K562 (cell line): ENCODE results near the gene RNF26. TPM values are rescaled to one million over a fixed set of nuclear protein-coding genes. Genes with fewer than 3 reads are reported as not detected.

Experiments used
- BCOR ChIP-seq: fragments of 450-650 bp; IDR thresholded peaks from 2 replicates; pipeline ENCODE4 v1.6.1; 2016
- CBX3 ChIP-seq, 2 experiments: IDR thresholded peaks; 1 replicate in 1 of 2; 2 replicates in 1 of 2; pipeline ENCODE4 v1.6.1; 2012; ENCODE audit warnings: inconsistent platforms in 2 of 2, low read length in 2 of 2, borderline replicate concordance in 1 of 2, control low read depth in 1 of 2
- CTCFL ChIP-seq: IDR thresholded peaks from 2 replicates; pipeline ENCODE4 v1.6.1; 2011; ENCODE audit warnings: borderline replicate concordance, low read depth, mild to moderate bottlenecking, moderate library complexity, low read length; ENCODE audit not compliant: insufficient read depth, poor library complexity, severe bottlenecking
- DPF2 ChIP-seq: fragments of 450-650 bp; IDR thresholded peaks from 2 replicates; pipeline ENCODE4 v1.6.1; 2016
- EP400 ChIP-seq: fragments of 450-650 bp; IDR thresholded peaks from 2 replicates; pipeline ENCODE4 v1.6.1; 2017; ENCODE audit warnings: antibody characterized with exemption, mild to moderate bottlenecking, moderate library complexity
- ESRRA ChIP-seq: fragments of 450-650 bp; IDR thresholded peaks from 2 replicates; pipeline ENCODE4 v1.6.1; 2014; ENCODE audit warnings: low read depth, mild to moderate bottlenecking, moderate library complexity, borderline replicate concordance
- FOXP1 ChIP-seq: sonication (generic); formaldehyde crosslinking; IDR thresholded peaks from 2 replicates; pipeline ENCODE4 v1.8.0; 2022; ENCODE audit warnings: mild to moderate bottlenecking, missing genetic modification reagents
- JUND ChIP-seq, 2 experiments: IDR thresholded peaks; 2 replicates in 1 of 2; 3 replicates in 1 of 2; pipeline ENCODE4 v1.6.1; 2011; ENCODE audit warnings: borderline replicate concordance in 2 of 2, low read depth in 2 of 2, low read length in 2 of 2, improper control_type of control experiment in 1 of 2, missing biosample characterization in 1 of 2, missing genetic modification characterization in 1 of 2, missing genetic modification reagents in 1 of 2
- MAFG ChIP-seq: fragments of 450-650 bp; conservative IDR thresholded peaks from 2 replicates; pipeline ENCODE4 v1.6.1; 2016; ENCODE audit warnings: missing genetic modification characterization, missing compliant biosample characterization
- MAX ChIP-seq: sonication (generic); formaldehyde crosslinking; IDR thresholded peaks from 2 replicates; pipeline ENCODE4 v1.9.0; 2022; ENCODE audit warnings: mild to moderate bottlenecking, missing genetic modification reagents
- MED1 ChIP-seq: sonication (generic); formaldehyde crosslinking; IDR thresholded peaks from 2 replicates; pipeline ENCODE4 v1.8.1; 2023; ENCODE audit warnings: missing genetic modification reagents, borderline replicate concordance
- MTA1 ChIP-seq: fragments of 450-650 bp; IDR thresholded peaks from 2 replicates; pipeline ENCODE4 v1.6.1; 2017; ENCODE audit warnings: borderline replicate concordance
- NFE2 ChIP-seq: IDR thresholded peaks from 2 replicates; pipeline ENCODE4 v1.6.1; 2014; ENCODE audit warnings: antibody characterized with exemption, low read depth
- POLR2AphosphoS5 ChIP-seq: IDR thresholded peaks from 2 replicates; pipeline ENCODE4 v1.6.1; 2011; ENCODE audit warnings: mild to moderate bottlenecking, low read depth, low read length, moderate library complexity; ENCODE audit not compliant: control insufficient read depth, insufficient read depth
- PTTG1 ChIP-seq: fragments of 450-650 bp; IDR thresholded peaks from 2 replicates; pipeline ENCODE4 v1.6.1; 2016; ENCODE audit warnings: low read depth, mild to moderate bottlenecking, missing genetic modification characterization, missing compliant biosample characterization
- RBM15 ChIP-seq: fragments of 200-400 bp; formaldehyde crosslinking; IDR thresholded peaks from 2 replicates; pipeline ENCODE4 v1.6.1; 2018; ENCODE audit warnings: mild to moderate bottlenecking, low read length, moderate library complexity; ENCODE audit not compliant: insufficient read depth
- RBM34 ChIP-seq: fragments of 200-400 bp; formaldehyde crosslinking; IDR thresholded peaks from 2 replicates; pipeline ENCODE4 v1.6.1; 2018; ENCODE audit warnings: low read length, borderline replicate concordance; ENCODE audit not compliant: insufficient read depth
- XRCC5 ChIP-seq: fragments of 200-400 bp; formaldehyde crosslinking; IDR thresholded peaks from 2 replicates; pipeline ENCODE4 v1.6.1; 2017; ENCODE audit warnings: low read depth, mild to moderate bottlenecking, low read length
- ZBTB2 ChIP-seq: fragments of 450-650 bp; IDR thresholded peaks from 2 replicates; pipeline ENCODE4 v1.6.1; 2016; ENCODE audit warnings: antibody characterized with exemption
- ZBTB9 ChIP-seq: fragments of 450-650 bp; formaldehyde crosslinking; IDR thresholded peaks from 2 replicates; pipeline ENCODE4 v1.4.0; 2020; ENCODE audit warnings: mild to moderate bottlenecking, moderate library complexity
- ZFP30 ChIP-seq: fragments of 250-450 bp; sonication (Bioruptor Pico); IDR thresholded peaks from 2 replicates; pipeline ENCODE4 v1.8.0; 2022; ENCODE audit warnings: moderate library complexity, mild to moderate bottlenecking, inconsistent platforms, borderline replicate concordance
- ZFX ChIP-seq: sonication (generic); formaldehyde crosslinking; IDR thresholded peaks from 2 replicates; pipeline ENCODE4 v1.8.0; 2022; ENCODE audit warnings: mild to moderate bottlenecking, missing genetic modification reagents, moderate library complexity
- ZNF444 ChIP-seq: fragments of 250-450 bp; sonication (Bioruptor Pico); IDR thresholded peaks from 2 replicates; pipeline ENCODE4 v1.4.0; 2020; ENCODE audit warnings: mild to moderate bottlenecking, moderate library complexity
- ZNF589 ChIP-seq: fragments of 200-800 bp; sonication (Bioruptor generic); IDR thresholded peaks from 2 replicates; pipeline ENCODE4 v1.6.1; 2016; ENCODE audit warnings: low read depth, missing genetic modification characterization, missing compliant biosample characterization
- polyA plus RNA-seq, 8 experiments: library from polyadenylated mRNA; depleted of rRNA in 4 of 8; stranded (reverse) in 5 of 8; unstranded in 3 of 8; fragments of >200 nt; fragmentation: Nextera tagmentation in 2 of 8; fragmentation: Illumina TruSeq in 1 of 8; extraction: Ambion mirVana in 2 of 8; extraction: Trizol in 1 of 8; gene quantifications; 2 replicates each; pipeline versions ENCODE4 v1.2.1 to v1.2.3, GENCODE V29; 2011 to 2014; ENCODE audit warnings: inconsistent platforms in 1 of 8, missing spikeins in 1 of 8
- total RNA-seq, 7 experiments: library from RNA; depleted of rRNA in 6 of 7; stranded (reverse); fragments of >200 nt in 6 of 7; fragmentation: Illumina TruSeq in 2 of 7; extraction: Trizol in 2 of 7; gene quantifications; 2 replicates each; pipeline versions ENCODE4 v1.2.1 to v1.2.3, GENCODE V29; 2011 to 2021; ENCODE audit warnings: low replicate concordance in 1 of 7

RNF26 gene
- total and polyA plus RNA-seq, 9 of the 15 experiments (the other 6 are each of a cell fraction or from before 2014, with no cell fraction given), result 5.3 to 53.6 (median 12.7) TPM

DNA sequence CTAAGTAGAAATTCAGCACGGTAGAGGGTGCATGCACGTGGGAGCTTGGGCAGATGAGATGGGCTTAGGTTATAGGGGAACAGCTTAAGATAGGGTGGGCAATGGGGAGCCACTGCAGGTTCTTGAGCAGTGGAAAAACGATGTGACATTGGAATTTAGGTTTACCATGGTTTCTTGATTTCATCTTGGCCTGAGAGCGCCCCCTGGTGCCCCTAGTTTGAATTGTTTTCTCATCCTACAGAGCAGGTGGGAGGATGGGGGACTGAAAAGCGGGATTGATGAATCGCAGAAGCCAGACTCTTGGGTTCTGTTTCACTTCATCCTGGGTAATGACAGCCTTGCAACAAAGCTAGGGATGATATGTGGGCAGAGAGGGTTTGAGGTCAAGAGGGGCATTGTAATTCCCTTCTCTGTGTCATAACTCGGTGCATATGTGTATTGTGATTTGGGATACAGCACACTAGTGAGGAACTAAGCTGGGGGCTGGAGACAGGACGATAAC lies 10.7 kb upstream of the RNF26 start (continued):
- TF ChIP-seq JUND (IDR thresholded peaks at IDR 0.05; ENCODE audit: borderline replicate concordance, low read depth, low read length) (peak; percentile 27; the same call in 1 of the 2 replicates), JUND (tag; IDR thresholded peaks at IDR 0.05; ENCODE audit: borderline replicate concordance, low read depth, low read length) (peak; percentile 44; the same call in 1 of the 3 replicates), MAX (CRISPR knock-in tag) (peak; percentile 16; the same call in 1 of the 2 replicates), RBM15 (no peak), ZNF589 (CRISPR knock-in tag) (no peak), PTTG1 (no peak), CBX3 (IDR thresholded peaks at IDR 0.05; ENCODE audit: borderline replicate concordance in 1 of 2, low read length in 2 of 2) (peak in 1 of 2 experiments; percentile 89; a peak in 2 of 3 replicates), ESRRA (peak; percentile 38; the same call in 1 of the 2 replicates), ZNF444 (no peak), EP400 (no peak), MTA1 (no peak), DPF2 (0 out of 2 replicates have a peak, but pooled peaks have one; percentile 31), MED1 (no peak), POLR2AphosphoS5 (no peak), XRCC5 (peak; percentile 95), ZFP30 (no peak), MAFG (tag) (peak; percentile 15; the same call in 1 of the 2 replicates), RBM34 (no peak), ZFX (CRISPR knock-in tag) (no peak), NFE2 (peak; percentile 26; the same call in 1 of the 2 replicates), BCOR (peak; percentile 98), CTCFL (peak; percentile 40), ZBTB9 (CRISPR knock-in tag) (no peak), ZBTB2 (no peak), FOXP1 (CRISPR knock-in tag) (peak; percentile 27; the same call in 1 of the 2 replicates)
